Fibroblast of mammary gland (primary cell): ENCODE results near the gene RARA.

Source experiments
- DNase-seq: peaks from one replicate; pipeline ENCODE4 v3.0.0-alpha.2; 2010; ENCODE audit warnings: low read depth
- H3K4me3 ChIP-seq: 2 replicates; pipeline ENCODE4 v1.5.1; 2011; ENCODE audit warnings: low read depth, mild to moderate bottlenecking, low read length, moderate library complexity; ENCODE audit not compliant: control insufficient read depth
- TF ChIP-seq, protein P1 (sequence below): conservative IDR thresholded peaks from 2 replicates; pipeline ENCODE4 v1.5.1; 2011; ENCODE audit warnings: low read depth, low read length, inconsistent platforms; ENCODE audit not compliant: control insufficient read depth, insufficient read depth

The RARA gene

DNA sequence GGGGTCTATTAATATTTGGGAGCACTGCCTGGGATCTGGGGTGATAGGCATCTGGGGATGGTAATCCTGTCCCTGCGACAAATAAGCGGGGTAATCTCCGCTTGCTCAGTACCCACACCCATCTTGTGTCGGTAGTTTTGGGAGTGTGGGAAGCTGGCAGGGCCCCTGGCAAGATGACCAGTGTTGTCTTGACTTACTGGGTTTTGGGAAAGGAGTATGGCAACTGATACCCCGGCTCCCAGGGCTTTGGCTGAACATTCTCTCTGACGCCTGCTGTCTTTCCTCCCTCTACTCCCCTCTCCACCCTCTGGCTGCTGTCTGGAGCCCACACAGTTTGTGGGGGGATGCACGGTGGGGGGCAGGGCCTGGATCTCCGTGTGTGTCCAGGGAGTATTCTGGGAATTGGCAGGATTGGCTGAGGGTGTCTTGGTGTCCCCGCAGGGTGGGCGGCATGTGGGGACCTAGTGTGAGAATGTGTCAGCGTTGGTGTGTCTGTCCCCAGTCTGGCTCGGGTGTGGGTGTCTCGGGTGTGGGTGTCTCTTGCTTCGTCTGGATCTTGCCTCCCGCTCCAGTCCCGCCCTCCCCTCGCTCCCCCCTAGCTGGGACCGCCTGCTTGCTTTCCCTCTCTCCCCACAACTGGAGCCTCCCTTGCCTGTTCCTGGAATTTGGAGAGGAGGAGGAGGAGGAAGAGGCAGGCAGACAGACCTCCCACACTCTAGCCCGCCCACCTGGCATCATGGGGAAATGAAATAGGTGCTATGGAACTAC is 12.0 kb downstream of the RARA start:
- no peak for DNase-seq
- no peak overlapping the region for H3K4me3 ChIP-seq
- TF ChIP-seq, protein P1, sequence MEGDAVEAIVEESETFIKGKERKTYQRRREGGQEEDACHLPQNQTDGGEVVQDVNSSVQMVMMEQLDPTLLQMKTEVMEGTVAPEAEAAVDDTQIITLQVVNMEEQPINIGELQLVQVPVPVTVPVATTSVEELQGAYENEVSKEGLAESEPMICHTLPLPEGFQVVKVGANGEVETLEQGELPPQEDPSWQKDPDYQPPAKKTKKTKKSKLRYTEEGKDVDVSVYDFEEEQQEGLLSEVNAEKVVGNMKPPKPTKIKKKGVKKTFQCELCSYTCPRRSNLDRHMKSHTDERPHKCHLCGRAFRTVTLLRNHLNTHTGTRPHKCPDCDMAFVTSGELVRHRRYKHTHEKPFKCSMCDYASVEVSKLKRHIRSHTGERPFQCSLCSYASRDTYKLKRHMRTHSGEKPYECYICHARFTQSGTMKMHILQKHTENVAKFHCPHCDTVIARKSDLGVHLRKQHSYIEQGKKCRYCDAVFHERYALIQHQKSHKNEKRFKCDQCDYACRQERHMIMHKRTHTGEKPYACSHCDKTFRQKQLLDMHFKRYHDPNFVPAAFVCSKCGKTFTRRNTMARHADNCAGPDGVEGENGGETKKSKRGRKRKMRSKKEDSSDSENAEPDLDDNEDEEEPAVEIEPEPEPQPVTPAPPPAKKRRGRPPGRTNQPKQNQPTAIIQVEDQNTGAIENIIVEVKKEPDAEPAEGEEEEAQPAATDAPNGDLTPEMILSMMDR: no peak

DNA sequence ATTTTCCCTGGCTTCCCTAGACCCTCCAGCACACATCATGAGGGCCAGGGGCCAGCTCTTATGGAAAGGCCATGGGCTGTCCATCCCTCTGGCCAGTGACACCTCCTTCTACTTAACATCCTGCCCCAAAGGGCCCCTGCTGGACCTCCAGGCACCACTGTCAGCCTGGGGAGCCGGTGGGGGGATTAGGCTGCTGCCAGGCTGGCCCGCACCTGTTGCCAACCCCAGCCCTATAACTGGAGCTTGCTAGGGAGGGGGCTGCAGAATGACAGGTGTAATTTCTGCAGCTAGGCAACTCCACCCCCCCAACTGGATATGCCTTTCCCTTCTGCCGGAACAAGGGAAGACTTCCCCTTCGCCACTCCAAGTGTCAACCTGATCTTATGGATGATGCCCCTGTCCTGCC is 12.5 kb downstream of the RARA start:
- DNase-seq: no peak
- TF ChIP-seq, protein P1: no peak
- no peak overlapping the region for H3K4me3 ChIP-seq

GRCh38 chr17:40321961-40322357 is 13.0 kb downstream of the RARA start:
- DNase-seq: no peak
- TF ChIP-seq, protein P1: no peak
- H3K4me3 ChIP-seq: peak overlapping the region; percentile 29

GRCh38 chr17:40322358-40323315 is 13.7 kb downstream of the RARA start:
- peak overlapping the region; percentile 29 for H3K4me3 ChIP-seq
- TF ChIP-seq, protein P1: no peak
- DNase-seq: peak; percentile 79

- TF ChIP-seq, protein P1: no peak
- H3K4me3 ChIP-seq: no peak overlapping the region
- peak; percentile 82 for DNase-seq
These were observed 14.7 kb downstream of the RARA start for GRCh38 chr17:40323391-40324381.
